OCI-LY3 (cell line): ENCODE data around the gene COL4A6.

Experiments used
- EZH2phosphoT487 ChIP-seq: fragments of 200-600 bp; shearing (Covaris generic); IDR thresholded peaks from 2 replicates; pipeline ENCODE4 v1.6.1; 2018; ENCODE audit warnings: antibody characterized with exemption, mixed run types, low read depth
- TF ChIP-seq, protein P1 (sequence below): fragments of 200-600, 300-600 bp; sonication (generic); IDR thresholded peaks from 2 replicates; pipeline ENCODE4 v1.5.1; 2014; ENCODE audit warnings: antibody characterized with exemption, low read length, low read depth

DNA sequence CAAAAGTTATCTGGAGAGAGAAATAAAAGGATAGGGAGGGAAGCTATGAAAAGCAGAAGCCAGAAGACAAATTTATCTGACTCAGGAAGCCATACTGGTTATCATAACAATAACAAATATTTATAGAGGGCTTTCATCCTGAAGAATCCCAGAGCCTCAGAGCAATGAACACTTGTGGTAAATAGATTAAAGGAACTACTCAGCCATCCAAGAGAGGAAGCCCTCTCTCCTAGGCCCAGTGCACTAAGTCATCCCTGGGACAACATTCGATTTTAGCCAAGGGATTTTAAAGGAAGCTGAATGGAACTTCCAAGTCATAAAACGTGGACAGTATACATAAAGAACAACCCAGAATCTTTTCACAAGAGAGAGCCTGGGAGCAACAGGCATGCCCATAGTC, 76.9 kb downstream of the COL4A6 start:
- TF ChIP-seq, protein P1, sequence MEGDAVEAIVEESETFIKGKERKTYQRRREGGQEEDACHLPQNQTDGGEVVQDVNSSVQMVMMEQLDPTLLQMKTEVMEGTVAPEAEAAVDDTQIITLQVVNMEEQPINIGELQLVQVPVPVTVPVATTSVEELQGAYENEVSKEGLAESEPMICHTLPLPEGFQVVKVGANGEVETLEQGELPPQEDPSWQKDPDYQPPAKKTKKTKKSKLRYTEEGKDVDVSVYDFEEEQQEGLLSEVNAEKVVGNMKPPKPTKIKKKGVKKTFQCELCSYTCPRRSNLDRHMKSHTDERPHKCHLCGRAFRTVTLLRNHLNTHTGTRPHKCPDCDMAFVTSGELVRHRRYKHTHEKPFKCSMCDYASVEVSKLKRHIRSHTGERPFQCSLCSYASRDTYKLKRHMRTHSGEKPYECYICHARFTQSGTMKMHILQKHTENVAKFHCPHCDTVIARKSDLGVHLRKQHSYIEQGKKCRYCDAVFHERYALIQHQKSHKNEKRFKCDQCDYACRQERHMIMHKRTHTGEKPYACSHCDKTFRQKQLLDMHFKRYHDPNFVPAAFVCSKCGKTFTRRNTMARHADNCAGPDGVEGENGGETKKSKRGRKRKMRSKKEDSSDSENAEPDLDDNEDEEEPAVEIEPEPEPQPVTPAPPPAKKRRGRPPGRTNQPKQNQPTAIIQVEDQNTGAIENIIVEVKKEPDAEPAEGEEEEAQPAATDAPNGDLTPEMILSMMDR: no peak
- no peak for TF ChIP-seq EZH2phosphoT487
